ENCODE measurements around the gene SRGAP3.

Gene SRGAP3

DNA sequence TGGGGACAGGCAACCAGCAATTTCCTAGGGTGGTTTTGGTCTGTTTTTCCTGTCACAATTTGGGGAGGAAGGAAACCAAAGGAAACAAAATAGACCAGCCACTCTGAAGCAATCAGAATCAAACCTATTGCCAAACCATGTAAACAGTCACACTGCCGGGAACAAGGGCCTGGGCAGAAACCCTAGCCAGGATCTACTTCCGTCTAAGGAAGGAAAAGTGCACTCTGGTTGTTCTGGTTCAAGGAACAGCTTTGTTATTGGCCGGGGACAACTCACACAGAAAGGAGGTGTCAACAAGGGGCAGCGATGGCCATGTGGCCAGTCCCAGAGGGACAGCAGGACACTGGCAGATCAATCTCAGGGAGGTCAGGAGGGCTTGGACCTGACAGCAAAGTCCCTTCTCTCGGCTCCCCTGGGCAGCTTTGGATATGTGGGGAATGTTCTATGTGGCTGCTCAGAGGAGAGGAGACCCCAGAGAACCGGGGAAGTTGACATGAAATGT is 268.6 kb downstream of the SRGAP3 start:
- TF ChIP-seq, protein P1, sequence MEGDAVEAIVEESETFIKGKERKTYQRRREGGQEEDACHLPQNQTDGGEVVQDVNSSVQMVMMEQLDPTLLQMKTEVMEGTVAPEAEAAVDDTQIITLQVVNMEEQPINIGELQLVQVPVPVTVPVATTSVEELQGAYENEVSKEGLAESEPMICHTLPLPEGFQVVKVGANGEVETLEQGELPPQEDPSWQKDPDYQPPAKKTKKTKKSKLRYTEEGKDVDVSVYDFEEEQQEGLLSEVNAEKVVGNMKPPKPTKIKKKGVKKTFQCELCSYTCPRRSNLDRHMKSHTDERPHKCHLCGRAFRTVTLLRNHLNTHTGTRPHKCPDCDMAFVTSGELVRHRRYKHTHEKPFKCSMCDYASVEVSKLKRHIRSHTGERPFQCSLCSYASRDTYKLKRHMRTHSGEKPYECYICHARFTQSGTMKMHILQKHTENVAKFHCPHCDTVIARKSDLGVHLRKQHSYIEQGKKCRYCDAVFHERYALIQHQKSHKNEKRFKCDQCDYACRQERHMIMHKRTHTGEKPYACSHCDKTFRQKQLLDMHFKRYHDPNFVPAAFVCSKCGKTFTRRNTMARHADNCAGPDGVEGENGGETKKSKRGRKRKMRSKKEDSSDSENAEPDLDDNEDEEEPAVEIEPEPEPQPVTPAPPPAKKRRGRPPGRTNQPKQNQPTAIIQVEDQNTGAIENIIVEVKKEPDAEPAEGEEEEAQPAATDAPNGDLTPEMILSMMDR (conservative IDR thresholded peaks at IDR 0.05) = no peak
- no peak overlapping the region for H3K27ac ChIP-seq

DNA sequence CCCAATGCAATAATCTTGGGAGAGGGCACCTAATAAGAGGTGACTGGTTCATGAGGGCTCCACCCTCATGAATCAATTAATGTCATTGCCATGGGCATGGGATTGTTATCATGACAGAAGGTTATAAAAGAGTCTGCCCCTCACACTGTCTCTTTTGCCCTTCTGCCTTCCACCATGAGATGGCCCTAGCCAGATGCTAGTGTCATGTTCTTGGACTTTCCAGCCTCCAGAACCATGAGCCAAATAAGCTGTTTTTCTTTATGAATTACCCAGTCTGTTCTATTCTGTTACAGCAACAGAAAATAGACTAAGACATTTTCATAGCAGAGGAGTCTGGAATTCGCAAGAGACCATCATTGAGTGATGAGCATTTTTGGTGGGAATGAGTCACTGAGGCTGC is 270.2 kb downstream of the SRGAP3 start:
- TF ChIP-seq, protein P1 (conservative IDR thresholded peaks at IDR 0.05) = no peak
- H3K27ac ChIP-seq = no peak overlapping the region

DNA sequence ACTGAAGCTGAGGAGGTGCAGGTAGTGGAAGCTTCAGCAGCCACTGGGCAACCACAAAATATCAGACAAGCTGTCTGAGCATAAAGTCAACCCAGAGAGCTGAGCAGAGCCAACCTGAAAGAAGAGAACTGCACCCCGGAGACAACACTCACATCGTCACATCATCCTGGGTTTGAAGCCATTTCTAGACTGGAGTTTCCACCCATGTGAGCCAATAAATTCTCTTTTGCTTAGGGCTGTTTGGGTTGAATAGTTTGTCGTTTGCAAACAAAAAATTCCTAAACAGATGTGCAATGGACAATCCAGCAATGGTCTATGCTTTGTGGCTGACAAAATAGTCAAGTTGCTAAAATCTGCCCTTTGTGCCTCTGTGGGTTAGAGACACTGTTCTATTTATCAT is 270.9 kb downstream of the SRGAP3 start:
- H3K27ac ChIP-seq = no peak overlapping the region
- TF ChIP-seq, protein P1 (conservative IDR thresholded peaks at IDR 0.05) = no peak

DNA sequence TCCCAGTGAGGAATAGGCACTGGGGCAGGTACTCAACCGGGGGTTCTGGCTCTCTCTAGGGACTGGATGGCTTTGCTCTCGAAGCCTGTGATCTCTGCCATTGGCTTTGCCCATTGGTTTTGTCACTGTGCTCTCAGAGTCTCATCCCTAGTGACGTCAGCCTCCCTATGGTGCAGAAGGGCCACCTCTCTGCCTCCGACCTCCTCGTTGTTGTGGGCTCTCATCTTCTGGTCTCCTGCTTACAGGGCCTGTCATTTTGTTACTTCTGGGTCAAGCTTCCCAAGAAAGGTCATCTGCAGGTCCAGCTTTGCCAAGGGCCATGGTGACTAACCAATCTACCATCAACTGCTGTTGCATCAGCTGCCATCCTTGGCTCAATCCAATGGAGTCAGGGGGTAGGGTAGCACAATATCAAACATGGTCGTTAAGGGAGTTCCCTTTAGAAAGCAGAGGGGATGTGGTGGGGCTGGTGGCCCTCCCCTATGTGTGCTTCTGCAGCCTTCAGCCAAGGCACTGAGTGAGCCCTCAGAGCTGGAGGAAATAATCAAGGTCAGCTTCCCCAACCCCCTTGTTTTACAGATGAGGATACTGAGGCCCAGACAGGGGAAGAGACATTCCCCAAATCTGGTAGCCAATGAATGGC is 272.8 kb downstream of the SRGAP3 start:
- H3K27ac ChIP-seq = no peak overlapping the region
- TF ChIP-seq, protein P1 (conservative IDR thresholded peaks at IDR 0.05) = no peak

DNA sequence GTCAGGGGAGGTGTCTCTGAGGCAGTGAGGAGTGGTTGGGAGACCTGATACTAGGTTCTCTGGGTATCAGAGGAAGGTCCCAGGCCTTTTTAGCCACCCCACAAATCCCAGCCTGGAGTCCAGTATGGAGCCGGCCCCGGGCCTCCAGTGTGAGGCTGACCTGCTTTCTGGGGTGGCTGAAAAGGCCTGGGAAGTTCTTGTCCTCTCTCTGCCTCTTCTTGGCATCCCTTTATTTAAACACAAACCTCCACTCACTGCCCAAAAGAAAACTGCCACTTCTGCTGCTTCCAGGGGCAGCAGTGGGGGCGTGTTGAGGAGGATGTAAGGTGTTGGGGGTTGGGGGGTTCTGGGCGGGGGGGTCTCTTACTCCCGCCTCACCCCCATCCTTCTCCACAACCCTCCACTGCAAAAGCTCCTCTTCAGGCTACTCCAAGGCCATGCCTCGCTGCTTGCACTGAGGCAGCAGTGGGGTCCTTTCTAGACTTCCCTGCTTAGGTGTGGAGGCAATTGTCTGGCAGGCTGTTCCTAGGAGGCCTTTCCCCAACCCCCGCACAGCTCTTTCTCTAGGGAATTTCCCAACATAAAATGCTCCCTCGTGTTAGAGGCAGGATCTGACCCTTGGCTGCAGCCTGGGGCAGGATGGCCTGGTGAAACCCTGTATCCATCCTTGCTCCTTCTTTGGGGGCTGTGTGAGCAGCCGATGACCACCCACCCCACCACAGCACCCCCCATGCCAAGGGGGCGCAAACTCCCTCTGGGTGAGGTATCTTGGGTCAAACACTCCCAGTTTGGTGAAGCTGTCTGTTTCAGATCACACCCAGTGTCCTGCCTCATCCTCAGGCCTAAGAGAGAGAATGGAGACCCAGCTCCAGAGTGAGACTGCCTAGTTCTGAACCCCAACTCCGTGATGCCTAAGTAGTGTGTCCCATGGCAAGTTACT is 274.1 kb downstream of the SRGAP3 start:
- no peak overlapping the region for H3K27ac ChIP-seq
- TF ChIP-seq, protein P1 (conservative IDR thresholded peaks at IDR 0.05) = no peak

DNA sequence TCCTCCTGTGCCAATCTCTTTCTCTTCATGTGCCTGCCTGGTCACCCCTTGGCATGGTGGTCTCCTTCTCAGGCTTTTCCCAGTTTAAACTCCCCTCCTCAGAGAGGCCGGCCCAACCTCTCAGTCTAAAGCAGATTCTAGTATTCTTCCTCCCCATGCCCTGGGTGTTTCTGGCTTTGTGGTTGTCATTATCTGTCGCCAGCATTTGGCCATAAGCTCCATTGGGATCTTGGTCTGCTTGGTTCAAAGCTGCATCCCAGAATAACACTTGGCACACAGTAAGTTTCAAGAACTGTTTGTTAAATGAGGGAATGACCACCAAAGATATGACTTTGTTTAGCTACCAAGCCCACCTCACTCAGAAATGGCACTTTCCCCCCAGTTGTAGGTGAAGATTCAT is 275.0 kb downstream of the SRGAP3 start:
- TF ChIP-seq, protein P1 (conservative IDR thresholded peaks at IDR 0.05) = no peak

DNA sequence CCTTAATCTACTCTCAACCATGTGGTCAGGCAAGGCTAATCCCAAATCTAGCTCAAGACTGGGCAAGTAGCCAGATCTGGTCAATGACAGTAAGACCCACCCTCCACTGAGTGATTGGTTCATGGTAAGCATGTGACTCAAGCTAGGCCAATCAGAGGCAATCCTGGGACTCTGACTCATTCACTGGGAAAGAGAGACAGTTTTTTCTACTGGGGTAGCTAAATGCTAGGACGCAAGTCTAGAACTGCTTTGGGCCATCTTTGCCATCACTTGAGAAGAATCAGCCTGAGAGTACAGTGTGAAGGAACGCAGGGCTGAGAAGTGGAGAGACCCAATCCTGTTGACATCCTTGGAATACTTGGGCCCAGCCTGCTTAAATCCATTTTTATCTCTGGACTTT is 276.8 kb downstream of the SRGAP3 start:
- H3K27ac ChIP-seq = no peak overlapping the region
- TF ChIP-seq, protein P1 (conservative IDR thresholded peaks at IDR 0.05) = no peak

More for the DNA sequence above, 275.0 kb downstream of the SRGAP3 start:
- H3K27ac ChIP-seq = no peak overlapping the region

All from VCaP (cell line).